ENCODE results near the gene SLC8A2. TPM values are rescaled to one million over a fixed set of nuclear protein-coding genes. Genes with fewer than 3 reads are reported as not detected.
"Not testable (repeated sequence)": the region's sequence is repeated elsewhere in the genome, so short reads cannot be mapped to it uniquely, and the experiment has no call there.

Gene SLC8A2
- total and polyA plus RNA-seq, 2 experiments from 2014 or later: 0.86 to 10.0 TPM

DNA sequence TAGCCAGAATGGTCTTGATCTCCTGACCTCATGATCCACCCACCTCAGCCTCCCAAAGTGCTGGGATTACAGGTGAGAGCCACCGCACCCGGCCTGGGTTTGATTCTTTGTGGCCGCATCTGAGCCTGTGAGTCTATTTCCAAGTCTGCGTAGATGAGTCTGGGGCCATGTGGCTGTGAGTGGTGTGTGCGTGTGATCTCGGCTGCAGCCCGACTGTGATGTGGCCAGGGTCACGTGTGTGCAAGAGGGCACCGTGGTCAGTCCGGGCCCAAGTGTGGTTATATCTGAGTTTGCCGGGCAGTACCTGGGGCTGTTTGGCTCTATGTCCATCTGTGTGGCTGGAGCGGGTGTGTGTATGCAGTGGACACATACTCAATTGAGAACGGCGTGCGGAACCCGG lies 57.8 kb downstream of the SLC8A2 start (continued):
- TF ChIP-seq REST (IDR thresholded peaks at IDR 0.05; ENCODE audit: unreplicated experiment): no peak
- TF ChIP-seq, protein P1, sequence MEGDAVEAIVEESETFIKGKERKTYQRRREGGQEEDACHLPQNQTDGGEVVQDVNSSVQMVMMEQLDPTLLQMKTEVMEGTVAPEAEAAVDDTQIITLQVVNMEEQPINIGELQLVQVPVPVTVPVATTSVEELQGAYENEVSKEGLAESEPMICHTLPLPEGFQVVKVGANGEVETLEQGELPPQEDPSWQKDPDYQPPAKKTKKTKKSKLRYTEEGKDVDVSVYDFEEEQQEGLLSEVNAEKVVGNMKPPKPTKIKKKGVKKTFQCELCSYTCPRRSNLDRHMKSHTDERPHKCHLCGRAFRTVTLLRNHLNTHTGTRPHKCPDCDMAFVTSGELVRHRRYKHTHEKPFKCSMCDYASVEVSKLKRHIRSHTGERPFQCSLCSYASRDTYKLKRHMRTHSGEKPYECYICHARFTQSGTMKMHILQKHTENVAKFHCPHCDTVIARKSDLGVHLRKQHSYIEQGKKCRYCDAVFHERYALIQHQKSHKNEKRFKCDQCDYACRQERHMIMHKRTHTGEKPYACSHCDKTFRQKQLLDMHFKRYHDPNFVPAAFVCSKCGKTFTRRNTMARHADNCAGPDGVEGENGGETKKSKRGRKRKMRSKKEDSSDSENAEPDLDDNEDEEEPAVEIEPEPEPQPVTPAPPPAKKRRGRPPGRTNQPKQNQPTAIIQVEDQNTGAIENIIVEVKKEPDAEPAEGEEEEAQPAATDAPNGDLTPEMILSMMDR (conservative IDR thresholded peaks at IDR 0.05; ENCODE audit: low read depth in 2 of 2): no peak
- TF ChIP-seq EZH2phosphoT487 (IDR thresholded peaks at IDR 0.05; ENCODE audit: unreplicated experiment): no peak
- TF ChIP-seq STAT1 (IDR thresholded peaks at IDR 0.05; ENCODE audit: unreplicated experiment): no peak
- TF ChIP-seq JUNB (IDR thresholded peaks at IDR 0.05; ENCODE audit: unreplicated experiment): no peak
- no peak for TF ChIP-seq EZH2 (IDR thresholded peaks at IDR 0.05; ENCODE audit: low read depth, unreplicated experiment)
- TF ChIP-seq ZNF331 (CRISPR knock-in tag; IDR thresholded peaks at IDR 0.05; ENCODE audit: low read depth): no peak

DNA sequence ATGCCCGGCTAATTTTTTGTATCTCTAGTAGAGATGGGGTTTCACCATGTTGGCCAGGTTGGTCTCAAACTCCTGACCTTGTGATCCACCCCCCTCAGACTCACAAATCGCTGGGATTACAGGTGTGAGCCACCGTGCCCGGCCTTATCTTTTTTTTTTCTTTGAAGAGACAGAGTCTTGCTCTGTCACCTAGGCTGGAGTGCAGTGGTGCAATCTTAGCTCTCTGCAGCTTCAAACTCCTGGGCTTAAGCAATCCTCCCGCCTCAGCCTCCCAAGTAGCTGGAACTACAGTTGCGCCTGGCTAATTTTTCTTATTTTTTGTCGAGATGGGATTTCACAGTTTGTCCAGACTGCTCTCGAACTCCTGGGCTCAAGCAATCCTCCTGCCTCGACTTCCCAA lies 60.0 kb downstream of the SLC8A2 start:
- H3K27ac Mint-ChIP-seq; H4K20me1 ChIP-seq (replicated peaks; ENCODE audit: insufficient read depth); H3F3A ChIP-seq (replicated peaks; ENCODE audit: low read depth); H3K79me2 ChIP-seq (replicated peaks; ENCODE audit: insufficient read depth); H3K4me3 ChIP-seq; H3K4me2 ChIP-seq; ATAC-seq; H3K4me3 Mint-ChIP-seq; H3K4me1 ChIP-seq (ENCODE audit: insufficient read depth); H3K9me2 ChIP-seq (ENCODE audit: insufficient read depth); H3K36me3 ChIP-seq (ENCODE audit: insufficient read depth); H2AFZ ChIP-seq; H3K9me3 Mint-ChIP-seq; DNase-seq (ENCODE audit: low spot score): not testable (repeated sequence)
- peak overlapping the region; percentile 19; the same call in 1 of the 2 replicates for H3K27ac ChIP-seq (ENCODE audit: low read depth)
- H3K27me3 Mint-ChIP-seq (ENCODE audit: insufficient read depth, low read depth, poor library complexity): peaks cover 35% of the 10 kb centered on the region
- peaks cover 12% of the 10 kb centered on the region for H3K27me3 ChIP-seq (ENCODE audit: insufficient read depth)
- H3K4me1 Mint-ChIP-seq: peaks cover 14% of the 10 kb centered on the region
- H3K36me3 Mint-ChIP-seq (ENCODE audit: low read depth): peaks cover 16% of the 10 kb centered on the region

DNA sequence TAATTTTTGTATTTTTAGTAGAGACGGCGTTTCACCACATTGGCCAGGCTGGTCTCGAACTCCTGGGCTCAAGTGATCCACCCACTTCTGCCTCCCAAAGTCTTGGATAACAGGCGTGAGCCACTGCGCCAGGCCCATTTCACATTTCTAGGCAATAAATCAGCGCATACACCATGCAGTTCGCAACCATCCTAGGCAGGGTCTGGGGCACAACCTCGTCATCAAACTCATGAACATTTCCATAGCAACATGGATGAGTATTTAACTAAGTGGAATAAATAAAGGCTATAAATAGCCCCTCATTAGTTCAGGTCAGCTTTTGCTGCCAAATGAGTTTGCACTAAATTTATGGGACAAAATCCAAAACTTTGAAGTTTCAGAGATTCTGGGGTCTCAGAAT lies 60.6 kb downstream of the SLC8A2 start:
- Mint-ChIP-seq H3K27ac (no peak overlapping the region), H3K4me3 (no peak overlapping the region), H3K9me3 (peaks cover 4% of the 10 kb centered on the region; the same call in 2 of the 3 replicates), H3K4me1 (peaks cover 16% of the 10 kb centered on the region), H3K27me3 (ENCODE audit: insufficient read depth, low read depth, poor library complexity) (peaks cover 31% of the 10 kb centered on the region), H3K36me3 (ENCODE audit: low read depth) (peaks cover 16% of the 10 kb centered on the region)
- no peak overlapping the region for H3K4me3 ChIP-seq
- H3K27ac ChIP-seq (ENCODE audit: low read depth): no peak overlapping the region
- H3K4me2 ChIP-seq: no peak overlapping the region
- no peaks in the 10 kb centered on the region for H3K9me2 ChIP-seq (ENCODE audit: insufficient read depth)
- H3K79me2 ChIP-seq (replicated peaks; ENCODE audit: insufficient read depth): no peaks in the 10 kb centered on the region
- no peaks in the 10 kb centered on the region; the same call in 1 of the 2 replicates for H3K36me3 ChIP-seq (ENCODE audit: insufficient read depth)
- ATAC-seq (no peak), DNase-seq (ENCODE audit: low spot score) (no peak)
- H3K4me1 ChIP-seq (ENCODE audit: insufficient read depth): peaks cover 11% of the 10 kb centered on the region
- H3F3A ChIP-seq (replicated peaks; ENCODE audit: low read depth): peaks cover 3% of the 10 kb centered on the region; the same call in 1 of the 2 replicates
- no peaks in the 10 kb centered on the region for H4K20me1 ChIP-seq (replicated peaks; ENCODE audit: insufficient read depth)
- H2AFZ ChIP-seq: no peak overlapping the region
- H3K27me3 ChIP-seq (ENCODE audit: insufficient read depth): peaks cover 6% of the 10 kb centered on the region
- TF ChIP-seq, protein P2, sequence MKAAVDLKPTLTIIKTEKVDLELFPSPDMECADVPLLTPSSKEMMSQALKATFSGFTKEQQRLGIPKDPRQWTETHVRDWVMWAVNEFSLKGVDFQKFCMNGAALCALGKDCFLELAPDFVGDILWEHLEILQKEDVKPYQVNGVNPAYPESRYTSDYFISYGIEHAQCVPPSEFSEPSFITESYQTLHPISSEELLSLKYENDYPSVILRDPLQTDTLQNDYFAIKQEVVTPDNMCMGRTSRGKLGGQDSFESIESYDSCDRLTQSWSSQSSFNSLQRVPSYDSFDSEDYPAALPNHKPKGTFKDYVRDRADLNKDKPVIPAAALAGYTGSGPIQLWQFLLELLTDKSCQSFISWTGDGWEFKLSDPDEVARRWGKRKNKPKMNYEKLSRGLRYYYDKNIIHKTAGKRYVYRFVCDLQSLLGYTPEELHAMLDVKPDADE (IDR thresholded peaks at IDR 0.05): no peak
